Measurements from ENCODE around the gene OGFR. TPM values are rescaled to one million over a fixed set of nuclear protein-coding genes. Genes with fewer than 3 reads are reported as not detected.
A peak's percentile ranks its signal among the peaks of the same experiment; 100 is the strongest.

The OGFR gene
- total RNA-seq, 1 donor from 2014 or later = 7.0 TPM

DNA sequence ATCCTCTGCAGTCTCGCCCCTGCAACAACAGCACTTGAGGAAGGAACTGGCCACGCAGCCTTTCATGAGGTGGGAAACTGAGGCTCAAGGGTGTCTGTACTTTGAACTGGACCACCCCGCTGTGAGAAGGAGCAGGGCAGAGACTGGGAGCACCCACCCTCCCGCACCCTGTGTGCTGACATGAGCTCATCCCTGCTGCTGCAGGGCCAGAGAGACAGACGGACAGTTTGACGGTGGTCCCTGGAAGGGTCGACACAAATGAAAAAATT is 25.3 kb upstream of the OGFR start:
- no peak overlapping the region for H3K4me3 Mint-ChIP-seq
- H3K27me3 Mint-ChIP-seq (ENCODE audit: insufficient read depth, low read depth) = peaks cover 7% of the 10 kb centered on the region
- TF ChIP-seq, protein P1, sequence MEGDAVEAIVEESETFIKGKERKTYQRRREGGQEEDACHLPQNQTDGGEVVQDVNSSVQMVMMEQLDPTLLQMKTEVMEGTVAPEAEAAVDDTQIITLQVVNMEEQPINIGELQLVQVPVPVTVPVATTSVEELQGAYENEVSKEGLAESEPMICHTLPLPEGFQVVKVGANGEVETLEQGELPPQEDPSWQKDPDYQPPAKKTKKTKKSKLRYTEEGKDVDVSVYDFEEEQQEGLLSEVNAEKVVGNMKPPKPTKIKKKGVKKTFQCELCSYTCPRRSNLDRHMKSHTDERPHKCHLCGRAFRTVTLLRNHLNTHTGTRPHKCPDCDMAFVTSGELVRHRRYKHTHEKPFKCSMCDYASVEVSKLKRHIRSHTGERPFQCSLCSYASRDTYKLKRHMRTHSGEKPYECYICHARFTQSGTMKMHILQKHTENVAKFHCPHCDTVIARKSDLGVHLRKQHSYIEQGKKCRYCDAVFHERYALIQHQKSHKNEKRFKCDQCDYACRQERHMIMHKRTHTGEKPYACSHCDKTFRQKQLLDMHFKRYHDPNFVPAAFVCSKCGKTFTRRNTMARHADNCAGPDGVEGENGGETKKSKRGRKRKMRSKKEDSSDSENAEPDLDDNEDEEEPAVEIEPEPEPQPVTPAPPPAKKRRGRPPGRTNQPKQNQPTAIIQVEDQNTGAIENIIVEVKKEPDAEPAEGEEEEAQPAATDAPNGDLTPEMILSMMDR (IDR thresholded peaks at IDR 0.05) = no peak
- TF ChIP-seq EZH2 (IDR thresholded peaks at IDR 0.05) (no peak), EZH2phosphoT487 (IDR thresholded peaks at IDR 0.05) (no peak)
- Histone ChIP-seq H2AFZ (replicated peaks) (no peak overlapping the region), H3K4me1 (peaks cover 6% of the 10 kb centered on the region), H3K27ac (no peak overlapping the region), H3F3A (ENCODE audit: low read depth) (no peaks in the 10 kb centered on the region), H3K4me2 (no peak overlapping the region), H3K4me3 (no peak overlapping the region), H3K9me3 (ENCODE audit: low read depth) (no peaks in the 10 kb centered on the region), H3K79me2 (ENCODE audit: low read depth) (no peaks in the 10 kb centered on the region), H3K36me3 (no peaks in the 10 kb centered on the region), H3K9ac (no peak overlapping the region), H4K20me1 (ENCODE audit: low read depth) (no peaks in the 10 kb centered on the region), H3K27me3 (no peaks in the 10 kb centered on the region)
- no peaks in the 10 kb centered on the region for H3K36me3 Mint-ChIP-seq
- H3K27ac Mint-ChIP-seq = no peak overlapping the region
- peaks cover 28% of the 10 kb centered on the region for H3K4me1 Mint-ChIP-seq
- DNase-seq (ENCODE audit: low spot score) = no peak
- no peaks in the 10 kb centered on the region for H3K9me3 Mint-ChIP-seq

DNA sequence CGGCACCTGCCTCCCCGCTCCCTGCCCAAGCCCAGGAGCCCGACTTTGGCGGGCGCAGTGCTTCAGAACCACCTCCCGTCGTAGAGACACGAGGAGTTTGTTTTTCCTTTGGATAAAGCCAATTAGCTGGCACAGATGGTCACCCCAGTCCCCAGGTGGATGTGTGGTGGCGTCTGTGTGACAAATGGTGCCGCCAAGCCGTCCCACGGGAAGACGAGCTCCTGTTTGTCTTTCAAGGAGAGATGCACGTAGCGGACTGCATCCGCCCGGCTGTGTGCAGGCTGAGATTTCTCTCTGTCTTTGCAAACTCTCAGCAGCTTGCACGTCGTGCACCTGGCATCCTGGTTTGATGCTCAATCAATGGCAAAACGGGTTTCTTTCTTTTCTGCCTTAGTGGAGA is 24.4 kb upstream of the OGFR start:
- Histone ChIP-seq H3K27me3 (no peaks in the 10 kb centered on the region), H3K9ac (no peak overlapping the region), H3K79me2 (ENCODE audit: low read depth) (no peaks in the 10 kb centered on the region), H2AFZ (replicated peaks) (no peak overlapping the region), H3F3A (ENCODE audit: low read depth) (no peaks in the 10 kb centered on the region), H3K4me2 (peak overlapping the region; percentile 3), H3K4me3 (no peak overlapping the region), H4K20me1 (ENCODE audit: low read depth) (no peaks in the 10 kb centered on the region), H3K4me1 (peaks cover 6% of the 10 kb centered on the region), H3K27ac (no peak overlapping the region), H3K9me3 (ENCODE audit: low read depth) (no peaks in the 10 kb centered on the region), H3K36me3 (no peaks in the 10 kb centered on the region)
- H3K4me3 Mint-ChIP-seq = no peak overlapping the region
- no peaks in the 10 kb centered on the region for H3K9me3 Mint-ChIP-seq
- H3K27me3 Mint-ChIP-seq (ENCODE audit: insufficient read depth, low read depth) = peaks cover 5% of the 10 kb centered on the region
- no peak for DNase-seq (ENCODE audit: low spot score)
- no peak for TF ChIP-seq EZH2phosphoT487 (IDR thresholded peaks at IDR 0.05)
- TF ChIP-seq, protein P1 (IDR thresholded peaks at IDR 0.05) = no peak
- TF ChIP-seq EZH2 (IDR thresholded peaks at IDR 0.05) = no peak
- no peak overlapping the region for H3K27ac Mint-ChIP-seq
- peaks cover 24% of the 10 kb centered on the region for H3K4me1 Mint-ChIP-seq
- no peaks in the 10 kb centered on the region for H3K36me3 Mint-ChIP-seq

DNA sequence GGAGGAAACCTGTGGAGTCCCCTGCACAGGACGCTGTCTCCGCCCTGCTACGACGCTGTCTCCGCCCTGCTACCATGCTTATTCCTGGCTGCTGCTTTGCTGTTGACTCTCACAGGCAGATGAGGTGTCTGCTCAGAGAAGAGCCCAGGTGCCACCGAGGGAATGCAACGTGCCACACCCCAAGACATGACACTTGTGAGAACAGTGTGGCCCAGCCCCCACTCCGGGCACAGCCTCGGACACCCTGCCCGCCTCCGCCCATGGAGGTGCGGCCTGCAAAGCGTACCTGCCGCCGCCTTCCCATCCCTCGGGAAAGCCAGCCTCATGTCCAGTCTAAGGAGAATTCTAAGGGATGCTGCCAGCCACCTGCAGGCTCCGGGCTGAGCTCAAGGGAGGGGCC is 23.9 kb upstream of the OGFR start:
- Histone ChIP-seq H3K4me3 (no peak overlapping the region), H3K4me2 (no peak overlapping the region), H3K36me3 (no peaks in the 10 kb centered on the region), H3K27ac (no peak overlapping the region), H3K9ac (no peak overlapping the region), H3K79me2 (ENCODE audit: low read depth) (no peaks in the 10 kb centered on the region), H2AFZ (replicated peaks) (no peak overlapping the region), H3K4me1 (peaks cover 8% of the 10 kb centered on the region), H4K20me1 (ENCODE audit: low read depth) (no peaks in the 10 kb centered on the region), H3F3A (ENCODE audit: low read depth) (peaks cover 2% of the 10 kb centered on the region), H3K27me3 (no peaks in the 10 kb centered on the region), H3K9me3 (ENCODE audit: low read depth) (no peaks in the 10 kb centered on the region)
- H3K4me3 Mint-ChIP-seq = no peak overlapping the region
- H3K27me3 Mint-ChIP-seq (ENCODE audit: insufficient read depth, low read depth) = peaks cover 5% of the 10 kb centered on the region
- H3K27ac Mint-ChIP-seq = peak overlapping the region; percentile 76
- no peaks in the 10 kb centered on the region for H3K9me3 Mint-ChIP-seq
- no peak for DNase-seq (ENCODE audit: low spot score)
- TF ChIP-seq, protein P1 (IDR thresholded peaks at IDR 0.05) = no peak
- no peak for TF ChIP-seq EZH2phosphoT487 (IDR thresholded peaks at IDR 0.05)
- TF ChIP-seq EZH2 (IDR thresholded peaks at IDR 0.05) = no peak
- peaks cover 23% of the 10 kb centered on the region for H3K4me1 Mint-ChIP-seq
- H3K36me3 Mint-ChIP-seq = no peaks in the 10 kb centered on the region

Data from neural progenitor cell (in vitro differentiated cells).